Activated CD4-positive, CD25-positive, alpha-beta regulatory T cell treated with anti-CD3 and anti-CD28 coated beads, Interleukin-2, amount 50 U/mL, for 16 hours (primary cell): ENCODE data around the gene WIPF3.

ENCODE experiments used
- DNase-seq: peaks from one replicate; pipeline ENCODE4 v3.0.0-alpha.2; 2020; ENCODE audit warnings: low read depth, low spot score

Gene WIPF3

DNA sequence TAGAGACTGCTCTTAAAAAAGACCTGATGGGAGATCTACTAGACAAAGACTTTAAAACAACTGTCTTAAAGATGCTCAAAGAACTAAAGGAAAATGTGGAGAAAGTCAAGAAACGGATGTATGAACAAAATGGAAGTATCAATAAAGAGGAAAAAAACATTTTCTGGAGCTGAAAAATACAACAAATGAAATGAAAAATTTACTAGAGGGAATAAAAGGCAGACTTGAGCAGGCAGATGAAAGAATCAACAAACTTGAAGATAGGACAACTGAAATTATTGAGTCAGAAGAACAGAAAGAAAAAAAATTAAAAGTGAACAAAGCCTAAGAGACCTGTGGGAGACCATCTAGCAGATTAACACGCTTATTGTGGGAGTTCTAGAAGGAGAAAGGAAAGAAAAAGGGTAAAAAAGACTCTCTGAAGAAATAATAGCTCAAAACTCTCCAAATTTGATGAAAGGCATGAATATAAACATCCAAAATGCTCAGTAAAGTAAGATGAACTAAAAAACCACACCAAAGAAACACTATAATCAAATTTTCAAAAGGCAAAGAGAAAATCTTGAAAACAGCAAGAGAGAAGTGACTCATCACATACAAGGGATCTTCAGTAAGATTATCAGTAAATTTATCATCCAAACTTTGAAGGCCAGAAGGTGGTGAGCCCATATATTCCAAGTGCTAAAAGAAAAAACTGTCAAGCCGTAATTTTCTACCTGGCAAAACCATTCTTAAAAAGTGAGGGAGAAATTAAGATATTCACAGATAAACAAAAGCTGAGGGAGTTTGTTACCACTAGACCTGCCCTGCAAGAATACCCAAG is 100.1 kb downstream of the WIPF3 start:
- no peak for DNase-seq

DNA sequence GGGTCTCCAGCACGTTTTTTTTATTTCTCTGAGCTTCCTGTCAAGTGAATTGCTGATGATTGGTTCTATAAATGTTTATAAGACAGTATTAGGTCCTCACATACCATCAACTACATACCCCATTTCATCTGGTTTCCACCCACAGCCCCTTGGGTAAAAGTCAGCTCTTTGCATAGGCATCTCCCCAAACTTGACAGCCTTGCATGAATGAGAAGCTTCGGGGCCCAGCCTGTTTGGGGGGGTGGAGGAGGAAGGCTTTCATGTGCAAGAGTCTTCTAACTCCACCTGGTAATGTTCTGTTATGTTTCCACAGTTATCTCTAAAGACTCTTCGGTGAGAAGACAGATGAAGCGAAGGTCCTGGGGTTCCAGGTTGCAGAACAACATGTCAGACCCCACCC is 107.9 kb downstream of the WIPF3 start:
- DNase-seq: no peak

DNA sequence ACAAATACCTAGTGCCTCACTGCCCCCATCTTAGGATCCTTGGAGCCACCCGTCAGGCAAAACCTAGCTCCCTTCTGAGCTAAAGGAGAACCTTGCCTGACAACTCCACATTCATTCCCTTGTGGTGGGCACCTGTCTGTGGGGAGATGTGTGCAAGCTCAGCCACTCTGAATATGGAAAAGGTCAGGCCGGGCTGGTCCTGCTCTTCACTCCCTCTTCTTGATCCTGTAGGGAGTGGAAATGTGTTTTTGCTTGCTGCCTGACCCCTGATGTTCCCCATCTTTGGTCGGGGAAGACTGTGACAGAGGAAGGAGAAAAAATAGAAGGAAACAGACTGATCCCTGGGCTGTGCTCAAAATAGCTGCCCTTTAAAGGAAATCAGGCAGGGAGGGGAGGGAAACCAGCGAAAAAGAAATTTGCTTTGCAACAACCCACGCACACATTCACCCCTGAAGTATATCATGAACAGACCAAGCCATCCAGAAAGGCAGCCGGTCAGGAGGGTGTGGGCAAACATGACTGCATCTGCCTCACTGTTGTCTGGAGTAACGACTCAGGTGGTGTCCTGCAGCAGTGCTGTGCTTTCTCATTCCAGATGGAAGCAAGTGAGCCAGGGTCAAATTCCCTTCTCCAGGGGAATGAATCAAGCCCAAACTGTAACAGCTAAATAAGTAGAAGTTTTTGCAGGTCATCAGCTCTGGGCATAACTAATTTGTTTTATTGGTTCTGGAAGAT is 109.3 kb downstream of the WIPF3 start:
- no peak for DNase-seq

DNA sequence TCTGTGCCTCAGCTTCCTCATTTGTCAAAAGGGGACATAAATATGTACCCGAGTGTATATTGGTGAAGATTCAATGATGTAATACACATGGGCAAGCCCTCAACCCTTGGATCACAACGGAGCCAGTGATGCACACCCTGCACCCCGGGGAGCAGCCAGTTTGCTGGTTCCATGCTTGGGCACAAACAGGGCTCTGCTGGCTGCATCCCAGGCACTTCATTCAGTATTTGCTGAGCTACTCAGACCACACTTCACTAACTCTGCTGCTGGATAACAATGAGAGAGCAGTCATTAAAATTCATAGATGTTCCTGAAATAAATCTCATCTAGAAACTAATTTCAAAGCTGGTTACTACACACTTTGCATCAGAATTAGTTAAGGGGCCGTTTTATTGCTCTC is 111.3 kb downstream of the WIPF3 start:
- no peak for DNase-seq

DNA sequence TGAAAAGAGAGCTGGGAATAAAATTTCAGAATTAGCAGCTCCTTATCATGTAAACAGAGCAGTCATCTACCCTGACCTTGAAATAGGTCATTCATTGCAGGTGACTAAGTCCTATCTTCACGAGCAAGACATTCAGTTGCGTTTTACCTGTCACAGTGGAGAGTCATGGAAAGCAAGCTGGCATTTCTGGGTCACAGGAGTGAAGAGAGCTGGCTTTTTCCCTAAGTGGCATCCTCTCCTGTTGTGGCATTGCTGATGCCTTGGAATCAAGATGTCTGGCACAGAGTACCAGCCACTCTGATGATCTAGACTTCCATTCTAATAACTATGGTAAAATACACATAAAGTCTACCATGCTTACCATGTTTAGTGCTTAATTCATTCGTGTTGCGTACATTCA is 112.5 kb downstream of the WIPF3 start:
- DNase-seq: no peak

DNA sequence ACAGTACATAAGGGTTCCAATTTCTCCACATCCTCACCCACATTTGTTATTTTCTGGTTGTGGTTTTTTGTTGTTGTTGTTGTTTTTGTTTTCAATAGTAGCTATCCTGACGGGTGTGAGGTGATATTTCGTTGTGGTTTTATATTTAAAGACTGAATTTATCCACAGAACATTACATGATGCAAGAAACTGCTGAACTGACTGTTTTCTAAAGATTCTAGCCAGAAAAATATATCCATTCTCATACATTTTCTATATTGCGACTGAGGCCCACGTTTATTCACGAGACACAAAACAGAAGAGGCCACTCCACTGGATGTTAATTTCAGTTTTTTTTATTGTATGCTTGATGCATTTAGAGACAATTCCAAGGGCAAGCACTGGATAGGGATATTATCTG is 113.5 kb downstream of the WIPF3 start:
- DNase-seq: no peak

DNA sequence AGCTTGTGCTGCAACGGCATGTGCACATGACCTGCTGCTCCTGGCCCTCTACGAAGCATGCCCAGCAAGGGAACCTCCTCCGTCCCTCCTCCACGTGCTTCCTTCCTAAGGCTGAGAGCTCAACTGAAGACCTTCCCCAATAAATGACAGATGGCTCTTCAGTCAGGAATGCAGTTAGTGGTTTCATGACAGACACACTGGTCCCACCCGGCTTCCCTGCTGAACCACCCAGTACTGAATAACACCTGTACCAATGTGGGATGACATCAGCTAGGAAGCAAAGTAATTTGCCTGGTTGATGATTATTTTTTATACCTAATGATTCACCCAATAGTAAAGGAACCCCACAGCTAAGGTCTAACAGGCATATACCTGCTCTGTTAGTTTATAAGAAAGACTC is 114.2 kb downstream of the WIPF3 start:
- no peak for DNase-seq

DNA sequence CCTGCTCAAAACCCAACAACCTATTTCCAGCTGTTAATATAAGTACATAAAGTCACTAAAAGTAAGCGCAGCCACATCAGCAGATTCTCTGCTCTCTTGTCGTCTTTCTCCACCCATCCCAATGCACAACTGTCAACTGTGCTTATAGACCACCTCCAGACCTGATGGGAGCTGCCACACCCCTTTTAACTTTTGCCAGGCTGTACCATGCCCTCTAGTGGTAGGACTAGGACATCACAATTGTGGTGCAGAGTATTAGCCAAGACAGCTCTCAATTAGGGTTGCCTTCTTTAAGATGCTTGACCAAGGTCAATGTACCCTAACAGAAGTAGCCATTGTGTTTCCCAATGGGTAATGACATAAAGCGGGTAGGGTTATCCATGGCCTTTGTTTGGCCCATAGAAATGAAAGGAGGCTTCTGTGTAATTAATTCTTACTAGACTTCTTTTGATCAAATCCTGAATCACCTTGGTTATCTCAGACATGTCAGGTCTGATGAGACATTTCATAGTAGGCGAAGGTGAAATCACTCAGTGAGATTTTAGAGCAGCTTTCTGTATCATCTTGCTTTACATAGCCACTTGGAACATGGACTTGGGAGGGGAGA is 115.2 kb downstream of the WIPF3 start:
- peak; percentile 6 for DNase-seq

DNA sequence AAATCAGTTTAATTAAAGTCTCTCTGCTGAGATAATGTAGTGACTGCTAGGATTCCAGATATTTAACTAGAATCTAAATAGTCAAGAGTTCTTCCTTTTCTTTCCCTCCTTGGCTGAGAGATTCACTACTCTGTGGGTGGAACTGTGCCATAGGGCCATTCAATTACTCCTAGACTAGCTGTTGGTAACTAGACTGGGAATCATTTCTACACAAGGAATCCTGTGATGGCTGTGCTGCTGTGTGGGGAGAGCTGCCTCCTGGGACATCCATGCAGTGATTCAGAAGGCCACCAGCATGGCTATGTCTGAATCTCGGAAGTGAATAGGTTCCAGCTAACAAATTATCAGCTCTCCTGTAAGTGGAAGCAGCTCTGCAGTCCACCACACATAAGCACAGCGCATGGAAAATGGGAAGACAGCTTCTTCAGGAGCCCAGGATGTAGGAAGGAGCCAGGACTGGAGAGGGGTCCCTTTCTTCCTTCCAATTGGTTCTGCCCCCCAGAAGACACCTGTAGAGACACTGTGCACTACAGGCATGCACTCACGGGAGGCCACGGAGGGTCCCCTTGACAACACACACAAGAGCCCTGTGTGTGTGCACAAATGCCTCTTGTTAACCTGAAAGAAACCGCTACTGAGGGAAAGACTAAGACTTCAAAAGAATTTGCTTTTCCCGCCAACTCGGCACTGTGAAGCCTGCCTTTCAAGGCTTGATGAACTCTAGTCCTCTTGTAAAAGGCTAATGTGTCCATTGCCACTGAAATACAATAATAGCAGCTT is 116.8 kb downstream of the WIPF3 start:
- no peak for DNase-seq

DNA sequence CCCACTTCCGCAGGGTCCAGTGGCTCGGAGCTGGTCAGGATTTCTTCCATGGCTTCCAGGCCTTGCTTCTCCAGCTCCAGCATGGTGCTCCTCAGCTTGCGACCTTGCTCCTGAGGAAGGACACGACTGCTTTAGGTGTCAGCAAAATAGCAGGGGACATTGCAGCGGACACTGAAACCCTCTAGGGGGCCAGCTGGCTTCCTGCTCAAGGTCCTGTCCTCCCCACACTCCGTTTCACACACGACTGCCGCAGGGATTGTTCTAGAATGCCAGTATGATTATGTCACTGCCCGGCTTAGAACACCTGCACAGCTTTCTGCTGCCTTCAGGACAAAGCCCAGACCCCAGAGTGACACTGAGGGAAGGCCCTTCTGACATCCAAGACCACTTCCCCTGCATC is 117.7 kb downstream of the WIPF3 start:
- no peak for DNase-seq

DNA sequence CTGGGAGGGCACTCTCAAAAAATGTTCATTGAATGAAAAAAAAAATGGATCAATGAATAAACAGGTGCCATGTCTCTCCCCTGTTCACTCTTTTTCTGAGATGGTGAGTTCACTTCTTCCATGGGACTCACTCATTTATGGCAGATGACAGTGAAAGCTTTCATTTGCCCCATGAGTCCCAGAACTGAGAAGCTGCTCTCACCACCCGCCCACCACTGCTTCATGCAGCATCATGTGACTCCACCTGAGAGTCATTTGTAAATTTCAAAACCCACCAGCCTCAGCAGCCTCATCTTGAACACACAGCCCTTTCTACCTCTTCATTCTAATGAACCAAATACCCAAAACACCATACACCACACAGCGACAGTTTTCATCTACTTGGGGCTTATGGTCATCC is 118.4 kb downstream of the WIPF3 start:
- no peak for DNase-seq

DNA sequence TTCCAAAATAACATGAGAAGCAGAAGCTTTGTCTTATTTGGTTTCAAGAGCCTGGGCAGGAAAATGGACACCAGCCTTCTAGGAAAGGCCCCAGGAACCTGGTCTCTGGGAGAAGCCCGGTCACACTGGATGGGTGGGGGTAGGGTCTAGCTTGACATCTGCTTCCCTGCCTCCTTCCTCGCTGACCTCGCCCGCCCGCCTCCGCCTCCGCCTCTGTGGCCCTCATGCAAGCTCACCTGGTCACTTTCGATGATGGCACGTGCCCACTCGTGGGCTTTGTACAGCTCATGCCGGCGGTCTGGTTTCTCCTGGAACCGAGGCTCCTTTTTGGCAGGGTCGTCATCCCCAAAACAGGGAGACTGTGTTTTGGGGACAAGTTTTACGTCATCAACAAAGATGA is 119.9 kb downstream of the WIPF3 start:
- no peak for DNase-seq

DNA sequence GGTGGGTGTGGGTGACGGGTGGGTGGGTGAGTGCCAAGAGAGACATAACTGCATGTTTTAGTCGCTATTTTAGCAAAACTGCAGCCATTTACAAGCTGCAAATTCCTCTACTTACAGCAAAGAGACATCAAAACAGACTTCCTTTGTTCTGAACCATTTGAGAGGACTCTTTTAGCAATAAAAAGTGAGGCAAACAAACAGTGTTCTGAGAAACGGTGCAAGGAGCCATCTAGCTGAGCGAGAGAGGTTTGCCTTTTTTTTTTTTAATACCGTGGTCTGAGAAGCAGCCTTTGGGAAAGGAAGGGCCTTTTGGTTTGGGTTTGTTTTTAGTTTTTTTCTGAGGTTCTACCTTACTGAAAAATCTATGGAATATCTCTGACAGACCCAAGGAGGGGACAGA is 120.4 kb downstream of the WIPF3 start:
- DNase-seq: no peak

DNA sequence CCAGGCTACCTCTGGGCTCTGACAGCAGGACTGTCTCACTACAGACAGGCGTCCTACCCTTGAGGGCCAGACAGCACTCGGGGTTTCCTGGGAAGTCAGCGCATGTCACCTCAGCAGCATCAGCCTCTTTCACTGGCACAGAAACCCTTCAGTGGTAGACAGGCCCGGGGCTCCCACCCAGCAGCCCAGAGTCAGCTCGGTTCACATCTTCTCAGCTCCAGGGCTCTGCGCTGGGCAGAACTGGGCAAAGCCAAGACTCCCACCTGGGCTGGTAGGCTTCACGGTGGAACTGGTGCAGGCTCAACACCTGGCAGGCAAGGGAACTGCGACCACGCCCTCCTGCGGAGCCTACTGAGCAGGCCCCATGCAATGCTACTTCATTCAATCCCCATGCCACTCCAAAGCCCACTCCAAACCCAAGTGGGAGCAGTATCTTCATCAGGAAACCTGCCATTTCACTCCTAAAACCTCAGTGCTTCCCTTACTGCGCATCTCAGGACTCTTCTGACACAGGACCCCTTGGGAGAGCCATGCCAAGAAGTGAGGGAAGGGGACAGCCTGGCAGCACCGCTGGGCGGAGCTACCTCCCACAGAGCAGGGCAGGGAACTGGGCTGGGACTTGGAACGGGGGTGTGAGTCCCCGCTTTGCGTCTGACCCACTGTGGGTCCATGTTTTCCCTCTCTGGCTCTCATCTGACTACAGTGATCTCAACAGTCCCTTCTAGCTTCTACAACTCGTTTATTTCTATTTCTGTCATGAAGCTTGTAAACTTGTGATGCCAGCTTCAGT is 122.9 kb downstream of the WIPF3 start:
- DNase-seq: no peak

DNA sequence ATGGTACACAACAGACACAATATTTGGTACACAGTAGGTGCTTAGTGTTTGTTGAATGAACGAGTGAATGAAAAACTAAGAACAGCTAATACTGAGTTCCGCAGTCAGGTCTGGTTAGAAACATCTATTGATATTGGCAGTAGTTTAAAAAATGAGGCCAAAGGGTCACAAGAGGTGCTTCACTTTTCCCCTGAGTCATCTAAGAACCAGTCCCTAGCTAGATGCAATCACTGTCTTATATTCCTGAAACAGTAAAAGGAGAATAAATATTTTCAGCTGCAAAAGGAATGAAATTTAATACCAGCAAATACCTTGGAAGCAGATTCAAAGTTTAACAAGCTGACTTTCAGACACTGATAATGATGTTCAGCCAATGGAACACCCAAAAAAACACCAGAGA is 128.8 kb downstream of the WIPF3 start:
- no peak for DNase-seq

DNA sequence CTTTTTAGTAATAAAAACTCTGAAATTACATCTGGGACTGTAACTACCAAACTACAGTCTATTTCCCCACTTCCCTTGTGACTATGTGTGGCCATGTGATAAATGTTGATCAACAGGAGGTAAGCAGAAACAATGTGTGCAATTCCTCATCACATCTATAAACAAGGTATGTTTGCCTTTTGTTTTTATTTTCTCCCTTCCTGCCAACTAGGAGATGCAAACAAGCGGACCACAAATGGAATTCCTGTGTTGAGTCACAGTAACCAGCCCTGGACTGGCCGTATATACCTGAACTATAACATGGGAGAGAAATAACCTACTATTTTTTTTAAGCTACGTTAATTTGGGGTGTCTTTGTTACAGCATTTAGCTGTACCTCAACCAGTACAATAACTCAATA is 130.8 kb downstream of the WIPF3 start:
- DNase-seq: no peak

DNA sequence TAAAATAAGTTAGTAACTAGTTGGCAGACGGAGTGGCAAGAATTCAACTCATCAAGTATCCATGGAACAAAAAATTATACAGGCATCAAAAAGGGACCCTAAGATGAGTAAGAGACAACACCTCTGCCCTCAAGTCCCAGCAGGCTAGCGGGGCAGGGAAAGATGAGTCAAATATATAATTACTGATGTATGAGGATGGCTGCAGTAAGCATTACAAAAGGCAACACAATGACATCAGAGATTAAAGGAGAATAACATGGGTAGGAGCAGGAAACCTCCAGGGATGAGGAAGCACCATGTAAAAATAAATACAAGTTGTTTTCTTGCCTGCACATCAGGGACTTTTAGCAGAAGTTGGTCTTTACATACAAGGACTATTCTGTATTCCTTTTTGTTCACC is 133.9 kb downstream of the WIPF3 start:
- DNase-seq: no peak

DNA sequence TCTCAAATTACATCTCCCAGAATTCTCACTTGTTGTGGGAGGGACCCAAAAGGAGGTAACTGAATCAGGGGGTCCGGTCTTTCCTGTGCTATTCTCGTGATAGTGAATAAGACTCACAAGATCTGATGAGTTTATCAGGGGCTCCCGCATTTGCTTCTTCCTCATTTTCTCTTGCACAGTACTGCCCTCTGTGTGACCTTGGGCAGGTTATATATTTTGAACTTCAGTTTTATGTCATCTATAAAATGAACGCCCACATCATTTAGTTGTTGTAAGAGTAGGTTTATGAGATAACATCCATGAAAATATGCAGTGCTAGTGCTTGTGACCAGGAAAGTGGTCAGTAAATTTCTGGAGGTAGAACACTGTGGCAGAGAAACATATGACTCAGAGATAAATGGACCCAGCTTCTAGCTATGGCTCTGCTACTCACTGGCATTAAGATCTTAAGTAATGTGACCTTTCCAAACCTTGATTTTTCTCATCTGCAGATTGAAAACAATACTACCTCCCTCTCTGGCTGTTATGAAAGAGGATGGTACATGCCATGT is 139.0 kb downstream of the WIPF3 start:
- no peak for DNase-seq

DNA sequence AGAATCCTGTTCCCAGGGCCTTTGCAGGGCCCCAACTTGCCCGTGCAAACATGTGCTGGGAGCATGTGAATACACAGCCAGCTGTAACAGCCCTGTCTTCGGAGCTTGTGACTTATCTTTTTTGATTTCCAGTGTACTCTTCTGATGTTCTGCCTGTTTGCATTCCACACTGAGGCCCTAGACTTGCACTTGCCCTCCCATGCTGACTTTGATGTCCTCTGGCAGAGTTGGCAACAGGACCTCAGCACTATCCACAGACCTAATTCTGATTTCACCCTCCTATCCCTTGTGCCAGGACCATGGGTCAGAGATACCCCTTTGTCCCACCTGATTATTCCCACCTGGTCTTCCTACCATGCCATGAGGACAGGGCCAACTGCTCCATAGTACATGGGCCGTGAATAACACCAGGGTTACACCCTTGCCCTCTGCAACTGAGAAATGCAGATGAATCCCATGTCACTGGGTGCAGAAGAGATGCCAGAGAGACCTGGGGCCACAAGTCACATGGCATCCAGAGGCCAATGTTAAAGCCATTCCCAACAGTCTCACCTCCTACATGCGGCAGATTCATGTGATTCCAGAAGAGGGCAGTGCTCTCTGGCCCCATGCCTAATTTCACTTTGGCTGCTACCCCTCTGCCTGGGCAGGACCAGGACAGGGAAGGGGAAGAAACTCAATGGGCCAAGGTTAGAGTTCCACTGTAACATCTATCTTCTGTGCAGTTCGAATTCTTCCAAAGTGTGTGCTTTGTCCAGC is 140.3 kb downstream of the WIPF3 start:
- DNase-seq: no peak

DNA sequence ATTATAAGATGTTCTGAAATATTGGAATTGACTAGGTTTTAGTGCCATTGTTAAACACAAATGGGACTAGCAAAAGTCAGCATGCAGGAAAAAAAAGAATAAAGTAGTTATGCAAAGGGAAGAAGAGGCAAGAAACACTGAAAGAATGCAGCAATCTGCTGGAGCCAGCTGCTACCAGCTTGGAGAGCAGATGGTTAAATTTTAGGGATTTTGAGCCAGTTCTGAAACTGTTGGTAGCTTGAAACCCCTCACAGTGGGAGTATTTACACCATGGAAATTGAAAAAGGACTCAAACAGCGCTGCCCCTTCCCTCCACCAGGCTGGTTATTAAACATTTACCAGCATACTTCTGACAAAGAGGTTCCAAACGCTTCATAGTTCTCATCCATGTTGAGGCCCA is 142.3 kb downstream of the WIPF3 start:
- no peak for DNase-seq
